ENCODE results near the gene RNGTT.

Gene RNGTT

GRCh38 chr6:88872962-88873361 is 90.5 kb downstream of the RNGTT start:
- H3K4me3 ChIP-seq (ENCODE audit: low read depth, low read length) = no peak overlapping the region
- no peaks in the 10 kb centered on the region for H3K9me3 ChIP-seq (ENCODE audit: control insufficient read depth, insufficient read depth, low read depth, low read length)
- ChIA-PET CTCF (interaction anchor here (0.6 to 2.7 kb wide), 6 partner anchors 9 to 943 kb away, joined by 3 to 9 read pairs (median 4); no protein-coding TSS in a partner anchor), POLR2A (no interaction called here)
- peaks cover 20% of the 10 kb centered on the region for H3K4me1 ChIP-seq (ENCODE audit: control insufficient read depth, insufficient read depth, low read length)
- no peaks in the 10 kb centered on the region; a peak in 1 of 3 replicates for H3K36me3 ChIP-seq (ENCODE audit: control insufficient read depth in 2 of 2, insufficient read depth in 1 of 2, low read length in 2 of 2)
- no peak overlapping the region for H3K27ac ChIP-seq (ENCODE audit: extremely low read depth, low read depth, low read length)
- TF ChIP-seq REPIN1 (tag by site-specific recombination; IDR thresholded peaks at IDR 0.05; ENCODE audit: low read depth) (no peak), ZNF664 (tag by site-specific recombination; IDR thresholded peaks at IDR 0.05) (no peak), ZNF266 (tag by site-specific recombination; IDR thresholded peaks at IDR 0.05; ENCODE audit: low read depth) (no peak), ZBTB44 (tag by site-specific recombination; IDR thresholded peaks at IDR 0.05) (no peak), PRDM10 (tag by site-specific recombination; IDR thresholded peaks at IDR 0.05) (no peak), ZNF311 (tag by site-specific recombination; IDR thresholded peaks at IDR 0.05; ENCODE audit: borderline replicate concordance) (no peak), HOXC10 (CRISPR knock-in tag; IDR thresholded peaks at IDR 0.05) (no peak)

GRCh38 chr6:88871498-88871897 is 91.9 kb downstream of the RNGTT start:
- Histone ChIP-seq H3K4me1 (ENCODE audit: control insufficient read depth, insufficient read depth, low read length) (peaks cover 20% of the 10 kb centered on the region), H3K27ac (ENCODE audit: extremely low read depth, low read depth, low read length) (no peak overlapping the region), H3K9me3 (ENCODE audit: control insufficient read depth, insufficient read depth, low read depth, low read length) (no peaks in the 10 kb centered on the region), H3K4me3 (ENCODE audit: low read depth, low read length) (no peak overlapping the region), H3K36me3 (ENCODE audit: control insufficient read depth in 2 of 2, insufficient read depth in 1 of 2, low read length in 2 of 2) (no peaks in the 10 kb centered on the region)
- CTCF ChIA-PET = interaction anchor here (0.5 to 5.1 kb wide), 50 partner anchors 8 to 1805 kb away, joined by 3 to 56 read pairs (median 4); no protein-coding TSS in a partner anchor
- POLR2A ChIA-PET = interaction anchor here (0.6 to 1.2 kb wide), 2 partner anchors 16 to 50 kb away, joined by 3 read pairs; no protein-coding TSS in a partner anchor
- TF ChIP-seq ZNF626 (tag by site-specific recombination; IDR thresholded peaks at IDR 0.05) (no peak), ZNF19 (tag by site-specific recombination; IDR thresholded peaks at IDR 0.05; ENCODE audit: low read depth) (no peak), ZNF416 (tag by site-specific recombination; IDR thresholded peaks at IDR 0.05) (no peak), CTCF (tag by site-specific recombination; IDR thresholded peaks at IDR 0.05) (no peak), ZNF433 (tag by site-specific recombination; IDR thresholded peaks at IDR 0.05; ENCODE audit: low read depth) (no peak), ZNF513 (tag by site-specific recombination; IDR thresholded peaks at IDR 0.05) (no peak)

Data from HEK293 (cell line).